AG09309 (cell line): Measurements from ENCODE around the gene EEF1A2.

Source experiments
- DNase-seq: peaks from one replicate; pipeline ENCODE4 v3.0.0-alpha.2; 2010; ENCODE audit warnings: low read depth
- H3K4me3 ChIP-seq: 2 replicates; pipeline ENCODE4 v1.5.1; 2011; ENCODE audit warnings: mild to moderate bottlenecking, low read depth, low read length, moderate library complexity; ENCODE audit not compliant: control insufficient read depth
- TF ChIP-seq, protein P1 (sequence below): IDR thresholded peaks from 2 replicates; pipeline ENCODE4 v1.5.1; 2011; ENCODE audit warnings: mild to moderate bottlenecking, low read depth, low read length, inconsistent platforms; ENCODE audit not compliant: insufficient read depth, control insufficient read depth; ENCODE audit errors: missing control alignments

EEF1A2 gene

DNA sequence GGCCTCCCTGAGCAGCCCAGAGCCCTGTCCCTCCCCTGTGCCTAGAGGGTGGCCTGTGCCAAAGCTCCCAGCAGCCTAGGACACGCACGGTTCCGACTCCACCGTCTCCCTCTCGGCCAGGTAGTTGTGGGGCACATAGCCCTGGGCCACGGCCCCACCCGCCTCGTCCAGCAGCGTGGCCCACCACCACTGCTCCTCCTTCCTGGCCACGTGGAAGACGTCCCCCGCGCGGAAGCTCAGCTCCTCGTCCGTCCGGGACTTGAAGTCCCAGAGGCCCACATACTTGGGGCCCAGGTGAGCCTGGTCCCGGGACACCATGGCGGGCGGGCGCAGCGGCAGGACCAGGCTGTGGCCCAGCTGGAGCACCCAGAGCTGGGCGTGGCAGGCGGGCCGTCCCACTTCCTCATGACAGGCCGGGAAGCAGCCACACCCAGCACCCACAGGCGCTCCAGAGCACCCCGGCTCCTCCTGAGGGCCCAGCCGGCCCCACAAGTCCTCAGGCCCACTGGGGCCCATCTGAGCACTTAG, 38.2 kb upstream of the EEF1A2 start, which contains the start of gene PTK6:
TSS of gene PTK6 (minus strand) at position 380 of the 528 bp plus-strand sequence. CDS start at position 318, 62 bp downstream.
- no peak for DNase-seq
- TF ChIP-seq, protein P1, sequence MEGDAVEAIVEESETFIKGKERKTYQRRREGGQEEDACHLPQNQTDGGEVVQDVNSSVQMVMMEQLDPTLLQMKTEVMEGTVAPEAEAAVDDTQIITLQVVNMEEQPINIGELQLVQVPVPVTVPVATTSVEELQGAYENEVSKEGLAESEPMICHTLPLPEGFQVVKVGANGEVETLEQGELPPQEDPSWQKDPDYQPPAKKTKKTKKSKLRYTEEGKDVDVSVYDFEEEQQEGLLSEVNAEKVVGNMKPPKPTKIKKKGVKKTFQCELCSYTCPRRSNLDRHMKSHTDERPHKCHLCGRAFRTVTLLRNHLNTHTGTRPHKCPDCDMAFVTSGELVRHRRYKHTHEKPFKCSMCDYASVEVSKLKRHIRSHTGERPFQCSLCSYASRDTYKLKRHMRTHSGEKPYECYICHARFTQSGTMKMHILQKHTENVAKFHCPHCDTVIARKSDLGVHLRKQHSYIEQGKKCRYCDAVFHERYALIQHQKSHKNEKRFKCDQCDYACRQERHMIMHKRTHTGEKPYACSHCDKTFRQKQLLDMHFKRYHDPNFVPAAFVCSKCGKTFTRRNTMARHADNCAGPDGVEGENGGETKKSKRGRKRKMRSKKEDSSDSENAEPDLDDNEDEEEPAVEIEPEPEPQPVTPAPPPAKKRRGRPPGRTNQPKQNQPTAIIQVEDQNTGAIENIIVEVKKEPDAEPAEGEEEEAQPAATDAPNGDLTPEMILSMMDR = no peak
- peak within 1 kb of the TSS; percentile 26 for H3K4me3 ChIP-seq

DNA sequence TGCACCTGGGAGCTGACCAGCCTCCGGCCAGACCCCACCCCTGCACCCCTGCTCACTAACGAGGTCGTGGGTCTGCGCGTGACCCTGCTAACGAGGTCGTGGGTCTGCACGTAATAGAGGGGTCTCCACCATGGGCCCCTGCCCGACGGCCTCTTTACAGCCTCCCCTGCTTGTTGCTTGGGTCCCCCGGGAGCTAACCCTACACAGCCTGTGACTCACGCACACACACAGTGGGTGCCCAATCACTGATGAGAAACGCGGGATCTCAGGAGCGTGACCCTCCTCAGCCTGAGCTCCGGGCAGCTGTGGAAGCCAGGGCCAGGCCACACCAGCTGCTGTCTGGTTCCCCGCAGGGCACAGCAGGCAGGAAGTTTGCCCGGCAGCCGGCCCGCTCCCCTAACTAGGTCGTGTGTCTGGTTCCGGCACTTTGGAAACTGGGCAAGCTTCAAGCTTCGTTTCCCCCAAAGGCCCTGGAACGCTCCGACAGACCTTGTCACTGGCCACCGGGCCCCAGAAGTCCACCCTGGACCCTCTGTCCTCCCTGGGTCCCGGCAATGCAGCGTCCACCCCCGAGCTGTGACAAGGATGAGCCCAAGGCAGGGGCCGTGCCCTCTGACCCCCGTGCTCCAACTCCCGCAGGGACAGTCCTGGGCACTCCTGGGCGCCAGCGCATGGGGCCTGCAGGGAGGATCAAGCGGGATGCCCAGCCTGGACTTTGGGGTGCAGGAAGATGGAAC, 37.5 kb upstream of the EEF1A2 start:
- TF ChIP-seq, protein P1 = no peak
- no peak for DNase-seq
- no peak overlapping the region for H3K4me3 ChIP-seq

DNA sequence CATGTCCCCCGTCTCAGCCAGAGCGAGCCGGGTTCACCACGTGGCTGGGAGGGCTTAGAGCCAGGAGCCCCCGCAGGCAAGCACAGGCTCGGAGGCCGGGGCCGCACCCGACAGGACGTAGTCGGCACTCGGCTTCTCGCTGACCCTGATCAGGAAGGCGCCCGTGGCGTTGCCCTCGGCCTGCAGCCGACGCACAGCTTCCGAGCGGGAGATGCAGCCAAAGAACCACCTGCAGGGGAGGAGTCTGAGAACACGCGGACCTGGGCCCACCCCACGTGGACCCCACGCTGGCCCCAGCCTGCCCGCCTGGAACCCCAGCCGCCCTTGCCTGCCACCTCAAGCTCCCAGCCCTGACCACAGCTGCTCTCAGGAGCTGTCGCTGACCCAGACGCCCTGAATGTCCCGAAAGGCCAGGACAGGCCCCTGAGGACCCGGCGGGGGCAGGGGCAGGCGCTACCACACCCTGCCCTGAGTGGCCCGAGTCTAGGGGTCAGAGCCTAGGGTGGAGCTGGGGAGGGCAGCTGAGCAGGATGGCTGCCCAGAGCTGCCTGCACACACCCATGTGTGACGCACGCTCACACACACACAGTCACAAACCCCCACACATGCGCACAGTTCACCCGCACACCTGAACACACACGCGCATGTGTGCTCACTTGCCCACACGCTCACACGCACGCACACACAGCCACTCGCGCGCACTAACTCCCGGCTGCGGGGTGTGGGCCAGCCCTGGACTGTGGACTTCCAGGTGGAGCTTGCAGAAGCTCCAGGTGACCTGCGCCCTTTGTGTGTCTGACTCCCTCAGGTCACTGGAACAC, 36.2 kb upstream of the EEF1A2 start:
- no peak for DNase-seq
- TF ChIP-seq, protein P1 = no peak
- no peak overlapping the region for H3K4me3 ChIP-seq

DNA sequence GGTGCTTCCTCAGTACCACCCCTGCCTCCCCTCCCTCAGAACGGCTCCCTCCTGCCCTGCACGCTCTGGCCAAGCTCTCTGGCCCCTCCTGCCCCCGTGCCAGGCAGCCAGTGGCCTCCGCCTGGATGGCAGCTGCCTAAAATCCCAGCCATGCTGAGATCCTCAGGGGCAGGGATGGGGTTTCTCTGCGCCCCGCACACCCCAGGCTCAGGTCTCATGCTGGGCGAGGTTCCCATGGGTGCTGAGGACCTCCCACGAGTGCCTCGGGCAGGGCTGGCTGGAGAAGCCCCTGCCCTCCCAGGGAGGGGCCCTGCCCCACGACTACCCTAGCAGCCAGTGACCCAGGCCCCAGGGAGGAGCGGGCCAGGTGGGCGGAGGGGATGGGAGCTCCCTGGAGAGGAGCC, 35.5 kb upstream of the EEF1A2 start:
- TF ChIP-seq, protein P1 = no peak
- DNase-seq = no peak
- no peak overlapping the region for H3K4me3 ChIP-seq

DNA sequence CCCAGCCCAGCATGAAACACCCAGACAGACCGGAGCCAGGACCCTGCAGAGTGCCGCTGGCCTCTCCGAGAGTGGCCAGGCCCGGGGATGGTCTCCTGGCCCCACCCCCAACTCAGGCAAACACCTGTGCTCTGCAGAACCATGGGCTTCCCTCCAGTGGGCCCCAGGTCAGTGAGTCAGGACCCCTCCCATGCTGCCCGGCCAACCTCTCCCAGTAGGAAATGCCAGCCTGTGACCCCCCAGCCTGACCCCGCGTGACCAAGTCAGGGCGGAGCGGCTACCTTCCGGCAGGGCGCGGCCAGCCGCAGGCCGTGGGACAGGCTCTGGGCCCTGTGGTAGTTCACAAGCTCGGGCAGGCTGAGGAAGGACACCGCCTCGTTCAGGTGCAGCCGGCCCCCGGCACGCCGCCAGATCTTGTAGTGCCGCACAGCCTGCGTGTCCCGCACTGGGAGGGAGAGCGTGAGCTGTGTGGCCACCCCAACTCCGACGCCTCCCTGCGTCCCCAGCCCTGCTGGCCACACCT, 35.0 kb upstream of the EEF1A2 start:
- H3K4me3 ChIP-seq = no peak overlapping the region
- DNase-seq = no peak
- TF ChIP-seq, protein P1 = no peak

DNA sequence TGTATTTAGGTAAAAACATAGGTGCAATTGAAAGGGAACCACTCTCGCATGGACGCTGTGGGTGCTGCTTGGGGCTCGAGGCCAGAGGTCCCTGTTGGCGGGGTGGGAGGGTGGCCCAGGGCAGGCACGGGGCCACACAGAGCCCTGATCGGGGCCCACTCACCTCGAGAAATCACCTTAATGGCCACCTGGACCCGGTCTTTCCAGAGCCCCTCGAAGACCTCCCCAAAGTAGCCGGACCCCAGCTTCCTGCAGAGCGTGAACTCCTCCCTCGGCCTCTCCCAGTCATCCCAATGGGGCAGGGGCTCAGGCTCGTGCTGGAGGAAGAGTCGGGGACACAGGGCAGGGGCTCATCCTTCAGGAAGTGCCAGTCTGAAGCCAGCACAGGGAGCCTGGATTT, 34.5 kb upstream of the EEF1A2 start:
- H3K4me3 ChIP-seq = no peak overlapping the region
- TF ChIP-seq, protein P1 = no peak
- no peak for DNase-seq
